Mesothelial cell of epicardium (in vitro differentiated cells): ENCODE results near the gene PAK4. TPM values are rescaled to one million over a fixed set of nuclear protein-coding genes. Genes with fewer than 3 reads are reported as not detected.

Source experiments
- DNase-seq, 2 experiments: peaks; one replicate each; pipeline ENCODE4 v3.0.0; 2021; ENCODE audit warnings: low spot score in 2 of 2; ENCODE audit not compliant: unreplicated experiment in 2 of 2
- H3K27ac Mint-ChIP-seq: 2 replicates; pipeline ENCODE4 v1.8.0; 2021; ENCODE audit warnings: mixed read lengths
- H3K27me3 Mint-ChIP-seq: 2 replicates; pipeline ENCODE4 v1.8.0; 2021; ENCODE audit warnings: low read depth, mixed read lengths
- H3K36me3 Mint-ChIP-seq: 2 replicates; pipeline ENCODE4 v1.8.0; 2021; ENCODE audit warnings: mixed read lengths
- H3K4me1 Mint-ChIP-seq: 2 replicates; pipeline ENCODE4 v1.8.0; 2021; ENCODE audit warnings: mixed read lengths
- H3K4me3 Mint-ChIP-seq: 2 replicates; pipeline ENCODE4 v1.8.0; 2021; ENCODE audit warnings: mild to moderate bottlenecking, moderate library complexity, mixed read lengths
- H3K9me3 Mint-ChIP-seq: 2 replicates; pipeline ENCODE4 v1.8.0; 2021; ENCODE audit warnings: mixed read lengths
- total RNA-seq: library from RNA; stranded (reverse); gene quantifications from 3 replicates; pipeline ENCODE4 v1.2.1, GENCODE V29; 2021
- TF ChIP-seq, protein P1 (sequence below): fragments of 200-600 bp; sonication (generic); IDR thresholded peaks from one replicate; pipeline ENCODE4 v1.5.0; 2021; ENCODE audit warnings: antibody characterized with exemption; ENCODE audit not compliant: unreplicated experiment

The PAK4 gene
- total RNA-seq, 1 donor from 2014 or later, result 102 TPM

GRCh38 chr19:39181500-39182173 is 56.1 kb downstream of the PAK4 start:
- no peaks in the 10 kb centered on the region for H3K27me3 Mint-ChIP-seq
- TF ChIP-seq, protein P1, sequence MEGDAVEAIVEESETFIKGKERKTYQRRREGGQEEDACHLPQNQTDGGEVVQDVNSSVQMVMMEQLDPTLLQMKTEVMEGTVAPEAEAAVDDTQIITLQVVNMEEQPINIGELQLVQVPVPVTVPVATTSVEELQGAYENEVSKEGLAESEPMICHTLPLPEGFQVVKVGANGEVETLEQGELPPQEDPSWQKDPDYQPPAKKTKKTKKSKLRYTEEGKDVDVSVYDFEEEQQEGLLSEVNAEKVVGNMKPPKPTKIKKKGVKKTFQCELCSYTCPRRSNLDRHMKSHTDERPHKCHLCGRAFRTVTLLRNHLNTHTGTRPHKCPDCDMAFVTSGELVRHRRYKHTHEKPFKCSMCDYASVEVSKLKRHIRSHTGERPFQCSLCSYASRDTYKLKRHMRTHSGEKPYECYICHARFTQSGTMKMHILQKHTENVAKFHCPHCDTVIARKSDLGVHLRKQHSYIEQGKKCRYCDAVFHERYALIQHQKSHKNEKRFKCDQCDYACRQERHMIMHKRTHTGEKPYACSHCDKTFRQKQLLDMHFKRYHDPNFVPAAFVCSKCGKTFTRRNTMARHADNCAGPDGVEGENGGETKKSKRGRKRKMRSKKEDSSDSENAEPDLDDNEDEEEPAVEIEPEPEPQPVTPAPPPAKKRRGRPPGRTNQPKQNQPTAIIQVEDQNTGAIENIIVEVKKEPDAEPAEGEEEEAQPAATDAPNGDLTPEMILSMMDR, result no peak
- H3K4me3 Mint-ChIP-seq, result no peak overlapping the region
- H3K4me1 Mint-ChIP-seq, result no peaks in the 10 kb centered on the region
- peaks cover 29% of the 10 kb centered on the region for H3K36me3 Mint-ChIP-seq
- peak overlapping the region; percentile 73 for H3K27ac Mint-ChIP-seq
- DNase-seq, result no peak
- peaks cover 6% of the 10 kb centered on the region for H3K9me3 Mint-ChIP-seq

DNA sequence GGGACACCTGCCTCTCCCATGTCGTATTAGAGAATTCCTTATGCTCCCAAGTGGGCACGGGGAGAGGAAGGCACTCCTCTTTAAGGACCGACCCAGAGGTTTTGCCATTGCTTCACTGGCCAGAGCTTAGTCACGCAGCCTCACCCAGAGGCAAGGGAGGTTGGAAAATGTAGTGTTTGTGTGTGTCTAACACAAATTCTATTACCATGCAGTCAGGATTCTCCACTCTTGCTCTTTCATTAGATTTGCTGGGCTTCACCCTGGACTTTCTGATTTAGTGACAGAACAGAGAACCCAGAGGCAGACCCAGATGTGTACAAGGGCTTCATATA is 56.6 kb downstream of the PAK4 start:
- Mint-ChIP-seq H3K4me3 (no peak overlapping the region), H3K27ac (peak overlapping the region; percentile 73), H3K27me3 (no peaks in the 10 kb centered on the region), H3K36me3 (peaks cover 29% of the 10 kb centered on the region), H3K4me1 (peaks cover under 1% of the 10 kb centered on the region), H3K9me3 (peaks cover 6% of the 10 kb centered on the region)
- no peak for DNase-seq
- TF ChIP-seq, protein P1, result no peak

GRCh38 chr19:39183104-39183503 is 57.5 kb downstream of the PAK4 start:
- TF ChIP-seq, protein P1, result no peak
- Mint-ChIP-seq H3K27me3 (no peaks in the 10 kb centered on the region), H3K36me3 (peaks cover 27% of the 10 kb centered on the region), H3K4me3 (no peak overlapping the region), H3K27ac (peak overlapping the region; percentile 7), H3K9me3 (peaks cover 6% of the 10 kb centered on the region), H3K4me1 (peaks cover 3% of the 10 kb centered on the region)
- peak in 1 of 2 experiments; percentile 13 for DNase-seq

- TF ChIP-seq, protein P1, result no peak
- Mint-ChIP-seq H3K36me3 (peaks cover 16% of the 10 kb centered on the region), H3K4me1 (peaks cover 3% of the 10 kb centered on the region), H3K27ac (no peak overlapping the region), H3K9me3 (peaks cover 6% of the 10 kb centered on the region), H3K27me3 (no peaks in the 10 kb centered on the region), H3K4me3 (no peak overlapping the region)
- no peak for DNase-seq
These were observed 60.8 kb downstream of the PAK4 start for GRCh38 chr19:39186391-39186790.

- Mint-ChIP-seq H3K4me3 (no peak overlapping the region), H3K9me3 (peaks cover 6% of the 10 kb centered on the region), H3K4me1 (peaks cover 3% of the 10 kb centered on the region), H3K27ac (no peak overlapping the region), H3K36me3 (peaks cover 12% of the 10 kb centered on the region), H3K27me3 (no peaks in the 10 kb centered on the region)
- TF ChIP-seq, protein P1, result peak; percentile 24
- no peak for DNase-seq
These were observed 62.0 kb downstream of the PAK4 start for GRCh38 chr19:39187552-39187943.
